ENCODE data around the gene SLC25A26. TPM values are rescaled to one million over a fixed set of nuclear protein-coding genes. Genes with fewer than 3 reads are reported as not detected.
A peak's percentile ranks its signal among the peaks of the same experiment; 100 is the strongest.

Gene SLC25A26, protein sequence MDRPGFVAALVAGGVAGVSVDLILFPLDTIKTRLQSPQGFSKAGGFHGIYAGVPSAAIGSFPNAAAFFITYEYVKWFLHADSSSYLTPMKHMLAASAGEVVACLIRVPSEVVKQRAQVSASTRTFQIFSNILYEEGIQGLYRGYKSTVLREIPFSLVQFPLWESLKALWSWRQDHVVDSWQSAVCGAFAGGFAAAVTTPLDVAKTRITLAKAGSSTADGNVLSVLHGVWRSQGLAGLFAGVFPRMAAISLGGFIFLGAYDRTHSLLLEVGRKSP
- 10 to 100 TPM; 27.1 to 32.6 TPM for total RNA-seq

DNA sequence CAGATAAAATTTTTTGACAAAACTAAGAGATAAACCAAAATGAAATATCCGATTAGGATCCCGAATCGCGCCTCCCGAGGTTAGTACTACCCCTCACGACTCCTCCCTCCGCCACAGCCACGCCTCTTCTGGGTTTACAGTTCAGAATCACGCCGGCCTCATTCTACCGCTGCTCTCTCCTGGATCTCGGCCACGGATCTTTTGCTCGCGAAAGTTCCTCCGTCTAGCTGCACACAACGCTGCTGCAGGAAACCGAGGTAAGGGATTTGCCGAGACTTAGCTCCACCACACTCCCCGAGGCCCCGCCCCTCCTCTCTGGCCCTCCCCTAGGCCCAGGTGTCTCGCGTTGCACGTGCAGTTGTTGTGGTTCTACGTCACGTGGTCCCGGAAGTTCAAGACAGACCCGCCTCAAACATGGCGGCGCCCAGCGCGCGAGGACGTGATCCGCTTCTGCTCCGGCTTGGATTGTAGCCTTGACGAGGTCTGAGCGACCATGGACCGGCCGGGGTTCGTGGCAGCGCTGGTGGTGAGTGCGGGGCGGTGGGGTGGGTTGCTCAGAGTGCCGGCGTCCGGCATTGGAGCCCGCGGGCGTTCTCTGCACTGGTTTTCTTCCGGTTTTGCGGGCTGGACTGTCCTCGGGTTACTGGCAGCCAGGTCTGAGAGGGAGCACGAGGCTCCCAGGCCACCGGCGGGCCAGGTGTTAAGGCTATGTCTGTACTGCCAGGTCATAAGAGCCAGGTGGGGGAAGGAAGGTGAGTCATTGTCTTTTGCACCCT is at the start of gene SLC25A26:
Gene SLC25A26 (plus strand): TSS at position 400 of the 776 bp plus-strand sequence. CDS start 94 bp downstream, at position 494.
- Mint-ChIP-seq H3K36me3 (ENCODE audit: low read depth) (peaks cover 53% of the 10 kb centered on the region), H3K4me3 (peak within 1 kb of the TSS; percentile 98), H3K27ac (peak within 1 kb of the TSS; percentile 89), H3K27me3 (no peaks in the 10 kb centered on the region), H3K9me3 (no peaks in the 10 kb centered on the region), H3K4me1 (peaks cover 34% of the 10 kb centered on the region)
- ATAC-seq (replicated peaks): peak; percentile 95

DNA sequence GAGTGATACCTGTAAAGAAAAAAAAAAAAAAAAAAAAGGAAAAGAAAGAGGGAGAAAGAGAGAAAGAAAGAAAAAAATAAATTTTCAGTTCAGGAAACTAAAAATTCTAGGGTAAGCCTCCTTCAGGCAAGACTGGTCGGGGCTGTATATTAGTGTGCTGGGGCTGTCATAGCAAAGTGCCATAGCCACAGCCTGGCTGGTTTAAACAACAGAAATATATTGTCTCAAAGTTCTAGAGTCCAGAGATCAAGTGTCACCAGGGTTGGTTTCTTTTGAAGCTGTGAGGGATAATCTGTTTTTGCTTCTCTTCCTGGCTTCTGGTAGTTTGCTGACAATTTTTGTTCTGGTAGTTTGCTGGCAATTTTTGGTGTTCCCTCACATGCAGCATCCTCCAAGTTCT is 48.4 kb upstream of the SLC25A26 start:
- Mint-ChIP-seq H3K9me3 (no peaks in the 10 kb centered on the region), H3K4me3 (no peak overlapping the region), H3K36me3 (ENCODE audit: low read depth) (no peaks in the 10 kb centered on the region), H3K4me1 (no peaks in the 10 kb centered on the region), H3K27me3 (peaks cover 17% of the 10 kb centered on the region), H3K27ac (no peak overlapping the region)
- ATAC-seq (replicated peaks): no peak

DNA sequence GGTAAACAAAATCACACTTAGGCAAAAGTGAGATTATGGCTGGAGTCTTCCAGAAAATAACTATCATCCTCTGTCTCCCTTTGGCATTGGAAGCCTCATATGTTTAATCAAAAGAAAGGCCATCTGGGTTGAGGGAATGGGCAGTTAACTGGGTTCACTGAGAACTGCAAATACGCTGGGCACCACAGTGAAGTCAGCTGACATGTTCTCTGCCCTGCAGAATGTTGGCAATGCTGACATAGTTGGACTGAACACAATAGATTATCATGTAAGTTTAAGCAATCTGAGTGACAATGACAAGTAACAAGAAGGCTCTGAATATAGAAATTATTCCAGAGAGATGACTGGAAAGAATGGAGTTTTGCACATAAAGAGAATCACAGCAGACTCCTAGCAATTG is 43.8 kb upstream of the SLC25A26 start:
- H3K27ac Mint-ChIP-seq: no peak overlapping the region

DNA sequence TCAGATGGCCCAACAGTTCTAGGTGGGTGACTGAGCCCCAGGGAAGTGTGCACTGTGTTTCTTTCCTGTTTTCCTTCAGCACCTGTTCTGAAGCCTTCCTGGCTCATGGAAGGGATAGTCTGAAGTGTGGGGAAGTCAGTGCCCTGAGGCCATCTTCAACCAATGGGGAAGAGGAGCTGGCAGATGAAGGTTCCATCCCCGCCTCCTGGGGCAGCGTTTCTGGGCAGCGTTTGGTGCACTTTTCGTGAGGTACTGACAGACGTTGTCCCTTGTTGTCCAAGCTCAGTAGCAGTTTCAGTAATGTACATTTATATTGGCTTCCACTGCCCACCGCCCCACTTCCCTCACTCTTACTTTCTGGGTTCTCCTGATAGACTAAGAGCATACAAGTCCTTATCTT is 42.6 kb upstream of the SLC25A26 start:
- Mint-ChIP-seq H3K36me3 (ENCODE audit: low read depth) (no peaks in the 10 kb centered on the region), H3K27ac (no peak overlapping the region), H3K4me3 (no peak overlapping the region), H3K4me1 (no peaks in the 10 kb centered on the region), H3K27me3 (peaks cover 7% of the 10 kb centered on the region), H3K9me3 (no peaks in the 10 kb centered on the region)
- no peak for ATAC-seq (replicated peaks)

More for the DNA sequence above, 43.8 kb upstream of the SLC25A26 start:
- no peak for ATAC-seq (replicated peaks)
- Mint-ChIP-seq H3K9me3 (no peaks in the 10 kb centered on the region), H3K4me3 (no peak overlapping the region), H3K4me1 (no peaks in the 10 kb centered on the region), H3K36me3 (ENCODE audit: low read depth) (no peaks in the 10 kb centered on the region), H3K27me3 (peaks cover 11% of the 10 kb centered on the region)

DNA sequence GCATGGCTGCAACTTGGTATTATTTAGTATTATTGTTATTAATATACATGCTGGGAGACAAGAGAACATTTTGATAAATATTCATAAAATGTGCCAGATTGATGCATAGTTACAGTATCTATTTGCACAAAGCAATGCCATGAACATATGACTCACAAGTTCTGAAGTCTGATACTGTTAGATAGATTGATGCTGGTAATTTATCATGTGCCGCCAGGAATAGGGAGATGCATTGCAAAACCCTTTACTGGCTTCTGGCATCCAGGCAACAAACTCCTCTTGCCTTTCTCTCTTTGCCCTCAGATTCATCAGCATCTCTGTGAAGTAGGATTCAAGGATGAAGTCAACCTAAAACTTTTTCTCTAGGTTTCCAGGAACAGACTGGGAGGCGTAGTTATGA is 41.0 kb upstream of the SLC25A26 start:
- H3K4me3 Mint-ChIP-seq: no peak overlapping the region
- H3K36me3 Mint-ChIP-seq (ENCODE audit: low read depth): no peaks in the 10 kb centered on the region
- H3K4me1 Mint-ChIP-seq: no peaks in the 10 kb centered on the region
- no peak for ATAC-seq (replicated peaks)
- H3K27ac Mint-ChIP-seq: no peak overlapping the region
- peaks cover 4% of the 10 kb centered on the region for H3K27me3 Mint-ChIP-seq
- H3K9me3 Mint-ChIP-seq: no peaks in the 10 kb centered on the region

DNA sequence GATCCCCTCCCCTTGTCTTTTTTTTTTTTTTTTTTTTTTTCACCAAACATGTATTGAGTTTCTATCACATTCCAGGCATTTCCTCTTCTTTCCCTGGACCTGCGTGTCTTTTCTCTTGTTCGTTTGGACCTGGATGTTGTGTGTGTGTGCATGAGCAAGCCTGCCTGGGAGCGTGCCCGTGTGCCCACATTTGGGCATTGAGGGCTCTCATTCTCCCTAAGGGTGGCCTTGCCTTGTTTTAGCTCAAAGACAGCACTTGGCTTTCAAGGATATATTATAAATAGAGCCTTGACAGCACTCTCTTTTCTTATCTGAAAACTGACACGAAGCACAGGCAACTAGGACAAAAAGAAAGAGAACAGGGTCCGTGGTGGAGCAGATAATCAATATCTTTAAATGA is 39.0 kb upstream of the SLC25A26 start:
- ATAC-seq (replicated peaks): no peak
- no peak overlapping the region for H3K4me3 Mint-ChIP-seq
- peaks cover 5% of the 10 kb centered on the region for H3K4me1 Mint-ChIP-seq
- H3K27me3 Mint-ChIP-seq: peaks cover under 1% of the 10 kb centered on the region
- H3K27ac Mint-ChIP-seq: no peak overlapping the region
- no peaks in the 10 kb centered on the region for H3K36me3 Mint-ChIP-seq (ENCODE audit: low read depth)
- peaks cover 5% of the 10 kb centered on the region for H3K9me3 Mint-ChIP-seq

DNA sequence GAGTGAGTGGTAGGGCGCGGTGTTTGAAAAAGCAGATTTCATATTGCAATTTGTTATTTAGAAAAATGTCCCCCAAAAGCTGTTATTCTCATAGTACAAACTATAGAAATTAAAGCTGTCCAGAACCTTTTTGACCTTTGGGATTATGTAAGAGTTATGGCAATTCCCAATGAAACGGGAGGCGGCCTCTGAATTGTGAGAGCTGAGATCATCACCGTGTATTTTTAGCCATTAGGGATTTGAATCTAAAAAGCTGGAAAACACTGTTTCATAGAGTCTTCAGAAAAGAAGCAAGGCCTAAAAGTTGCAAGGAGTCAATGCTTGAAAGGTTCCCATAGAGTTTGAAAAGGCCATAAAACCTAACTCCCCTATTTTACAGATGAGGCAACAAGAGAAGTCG is 38.6 kb upstream of the SLC25A26 start:
- peaks cover 5% of the 10 kb centered on the region for H3K4me1 Mint-ChIP-seq
- no peaks in the 10 kb centered on the region for H3K27me3 Mint-ChIP-seq
- H3K27ac Mint-ChIP-seq: no peak overlapping the region
- no peak overlapping the region for H3K4me3 Mint-ChIP-seq
- no peaks in the 10 kb centered on the region for H3K36me3 Mint-ChIP-seq (ENCODE audit: low read depth)
- no peak for ATAC-seq (replicated peaks)
- peaks cover 7% of the 10 kb centered on the region for H3K9me3 Mint-ChIP-seq

DNA sequence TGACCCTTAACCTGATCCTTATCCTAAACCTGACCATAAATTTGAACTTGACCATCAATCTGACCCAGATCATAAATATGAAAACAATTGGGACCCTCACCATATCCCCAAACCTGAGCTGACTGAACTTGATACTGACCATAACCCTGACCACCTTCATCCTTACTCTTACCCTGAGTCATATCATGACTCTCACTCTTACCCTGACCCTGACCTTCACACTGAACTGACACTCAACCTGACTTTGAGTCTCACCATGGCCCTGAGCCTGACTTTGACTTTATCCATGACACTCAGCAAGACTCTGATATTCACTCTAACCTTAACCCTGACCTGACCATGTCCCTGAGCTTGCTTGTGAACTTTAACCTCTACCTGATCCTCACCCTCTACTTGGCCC is 34.3 kb upstream of the SLC25A26 start:
- H3K36me3 Mint-ChIP-seq (ENCODE audit: low read depth): no peaks in the 10 kb centered on the region
- no peak for ATAC-seq (replicated peaks)
- no peak overlapping the region for H3K27ac Mint-ChIP-seq
- H3K27me3 Mint-ChIP-seq: peaks cover 7% of the 10 kb centered on the region
- H3K9me3 Mint-ChIP-seq: peaks cover 8% of the 10 kb centered on the region
- peaks cover 5% of the 10 kb centered on the region for H3K4me1 Mint-ChIP-seq
- H3K4me3 Mint-ChIP-seq: no peak overlapping the region

DNA sequence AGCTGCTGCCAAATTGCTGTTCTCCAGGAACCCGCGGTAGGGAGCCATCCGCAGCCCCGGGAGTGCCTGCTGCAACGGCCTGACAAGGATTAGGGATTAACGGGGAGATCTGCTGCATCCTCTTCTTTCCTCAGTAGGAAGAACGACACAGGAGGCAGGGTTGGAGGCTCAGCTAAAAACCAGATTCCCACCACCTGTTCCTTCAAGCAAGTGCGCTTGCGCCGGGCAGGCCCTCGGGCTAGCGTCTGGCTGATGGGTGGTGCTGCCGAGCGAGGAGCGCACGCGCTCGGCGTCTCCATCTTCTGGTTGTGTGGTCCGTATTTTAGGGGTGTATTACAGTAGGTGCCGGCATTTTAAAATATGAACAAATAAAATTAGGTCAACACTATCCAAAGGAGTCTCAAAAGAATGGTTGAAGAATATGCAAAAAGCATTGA is 25.4 kb upstream of the SLC25A26 start:
- Mint-ChIP-seq H3K9me3 (no peaks in the 10 kb centered on the region), H3K4me3 (no peak overlapping the region)

DNA sequence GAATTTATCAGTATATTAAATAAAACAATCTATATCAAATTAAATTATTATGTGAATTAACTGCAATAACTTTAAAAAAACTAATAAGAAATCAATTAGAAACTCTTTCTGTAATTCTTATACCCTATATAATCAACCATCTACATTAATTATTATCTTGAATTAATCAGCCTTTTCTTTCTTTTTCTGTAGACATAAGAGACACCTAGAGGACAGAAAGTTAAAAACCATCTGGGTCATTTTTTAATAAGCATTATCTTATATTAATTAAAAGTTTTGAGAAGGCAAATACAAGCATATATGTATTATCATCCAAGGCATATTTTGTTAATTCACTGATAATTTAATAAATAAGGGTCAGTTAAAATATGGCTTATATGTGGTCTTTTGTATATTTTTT is 24.2 kb upstream of the SLC25A26 start:
- Mint-ChIP-seq H3K27me3 (peaks cover 35% of the 10 kb centered on the region), H3K9me3 (no peaks in the 10 kb centered on the region), H3K4me1 (no peaks in the 10 kb centered on the region), H3K36me3 (ENCODE audit: low read depth) (no peaks in the 10 kb centered on the region), H3K4me3 (no peak overlapping the region), H3K27ac (no peak overlapping the region)
- ATAC-seq (replicated peaks): no peak

More for the DNA sequence above, 25.4 kb upstream of the SLC25A26 start:
- no peaks in the 10 kb centered on the region for H3K36me3 Mint-ChIP-seq (ENCODE audit: low read depth)
- H3K4me1 Mint-ChIP-seq: no peaks in the 10 kb centered on the region
- no peak overlapping the region for H3K27ac Mint-ChIP-seq
- ATAC-seq (replicated peaks): no peak
- peaks cover 35% of the 10 kb centered on the region for H3K27me3 Mint-ChIP-seq

DNA sequence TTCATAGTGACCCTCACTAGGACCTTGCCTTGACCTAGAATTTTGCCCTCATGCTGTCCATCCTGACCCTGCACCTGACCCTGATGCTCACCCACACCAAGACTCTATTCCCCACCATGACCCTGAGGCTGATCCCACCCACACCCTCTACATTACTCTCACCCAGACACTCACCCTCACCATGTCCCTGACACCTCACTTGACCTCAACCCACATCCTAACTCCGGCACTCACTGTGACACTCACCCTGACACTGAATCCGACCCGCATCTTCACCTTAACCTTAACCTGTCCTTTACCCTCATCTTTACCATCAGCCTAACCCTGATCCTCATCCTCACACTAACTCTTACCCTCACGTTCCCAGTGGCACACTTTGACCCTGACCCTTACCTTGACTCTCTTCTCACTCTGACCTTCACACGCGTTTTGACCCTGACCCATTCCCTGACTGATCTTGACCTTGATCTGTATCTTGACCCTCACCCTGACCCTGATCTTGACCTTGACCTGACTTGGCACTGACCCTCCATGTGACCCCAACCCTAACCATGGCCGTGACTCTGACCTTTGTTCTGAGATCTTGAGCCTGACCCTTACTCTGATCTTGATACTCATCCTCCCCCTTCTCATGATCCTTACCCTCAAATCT is 22.2 kb upstream of the SLC25A26 start:
- no peak overlapping the region for H3K4me3 Mint-ChIP-seq
- no peaks in the 10 kb centered on the region for H3K4me1 Mint-ChIP-seq
- H3K36me3 Mint-ChIP-seq (ENCODE audit: low read depth): no peaks in the 10 kb centered on the region
- peaks cover 35% of the 10 kb centered on the region for H3K27me3 Mint-ChIP-seq
- no peaks in the 10 kb centered on the region for H3K9me3 Mint-ChIP-seq
- no peak overlapping the region for H3K27ac Mint-ChIP-seq
- peak; percentile 29 for ATAC-seq (replicated peaks)

DNA sequence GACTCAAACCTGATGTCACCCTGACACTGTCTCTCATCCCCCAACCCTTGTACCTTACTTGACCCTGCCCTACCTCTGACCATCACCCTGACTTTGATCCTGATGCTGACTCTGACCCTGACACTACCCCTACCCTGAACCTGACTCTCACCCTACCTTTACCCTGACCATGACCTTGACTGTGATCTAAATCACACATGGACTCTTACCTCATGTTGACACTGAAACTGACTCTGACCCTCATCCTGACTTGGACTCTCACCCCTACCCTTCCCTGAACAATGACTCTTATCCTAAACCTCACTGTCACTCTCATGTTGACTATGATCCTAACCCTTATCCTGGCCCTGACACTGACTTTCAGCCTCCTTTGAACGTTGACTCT is 21.7 kb upstream of the SLC25A26 start:
- Mint-ChIP-seq H3K4me1 (no peaks in the 10 kb centered on the region), H3K27me3 (peaks cover 35% of the 10 kb centered on the region), H3K9me3 (no peaks in the 10 kb centered on the region), H3K36me3 (ENCODE audit: low read depth) (no peaks in the 10 kb centered on the region), H3K27ac (no peak overlapping the region), H3K4me3 (no peak overlapping the region)
- peak; percentile 24 for ATAC-seq (replicated peaks)

DNA sequence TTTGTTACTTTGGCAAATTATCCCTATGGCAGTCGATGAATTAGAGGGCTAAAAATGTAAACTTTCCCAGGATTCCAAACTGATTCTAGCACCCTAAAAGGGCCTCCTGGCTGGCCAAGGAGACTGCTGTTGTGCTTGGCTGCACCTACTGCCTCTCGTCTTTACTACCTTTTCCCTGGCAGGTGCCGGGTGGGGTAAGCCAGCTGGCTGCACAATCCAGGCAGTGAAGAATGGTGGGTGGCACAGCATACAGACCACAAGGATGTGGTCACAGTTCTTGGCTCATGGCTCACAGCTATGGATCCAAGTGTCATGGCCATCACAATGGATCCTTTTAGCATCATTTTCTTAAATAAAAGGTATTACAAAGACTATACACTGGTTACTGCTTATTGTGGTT is 20.7 kb upstream of the SLC25A26 start:
- H3K4me1 Mint-ChIP-seq: no peaks in the 10 kb centered on the region
- ATAC-seq (replicated peaks): no peak

DNA sequence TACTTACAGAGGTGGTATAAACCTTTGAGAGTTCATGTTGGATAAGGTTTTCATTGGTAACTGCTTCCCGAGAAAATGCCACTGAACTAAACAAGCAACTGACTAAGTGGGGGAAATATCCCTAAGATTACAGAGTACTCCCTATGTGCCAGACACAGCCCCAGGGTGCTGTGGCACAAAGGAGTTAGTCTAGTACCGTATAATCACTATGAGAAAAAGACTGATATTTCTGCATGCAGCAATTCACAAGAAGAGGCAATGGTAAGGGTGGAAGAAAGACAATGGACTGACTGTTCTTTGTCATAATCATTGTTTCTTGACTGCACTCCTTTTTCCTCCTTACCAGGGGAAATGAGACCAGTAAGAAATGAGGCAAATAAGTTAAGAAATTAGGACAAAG is 20.0 kb upstream of the SLC25A26 start:
- H3K9me3 Mint-ChIP-seq: no peaks in the 10 kb centered on the region
- H3K27ac Mint-ChIP-seq: no peak overlapping the region
- H3K27me3 Mint-ChIP-seq: peaks cover 28% of the 10 kb centered on the region
- ATAC-seq (replicated peaks): no peak
- no peaks in the 10 kb centered on the region for H3K36me3 Mint-ChIP-seq (ENCODE audit: low read depth)
- no peak overlapping the region for H3K4me3 Mint-ChIP-seq
- no peaks in the 10 kb centered on the region for H3K4me1 Mint-ChIP-seq

More for the DNA sequence above, 20.7 kb upstream of the SLC25A26 start:
- Mint-ChIP-seq H3K9me3 (no peaks in the 10 kb centered on the region), H3K36me3 (ENCODE audit: low read depth) (no peaks in the 10 kb centered on the region), H3K27me3 (peaks cover 33% of the 10 kb centered on the region), H3K27ac (no peak overlapping the region), H3K4me3 (no peak overlapping the region)

DNA sequence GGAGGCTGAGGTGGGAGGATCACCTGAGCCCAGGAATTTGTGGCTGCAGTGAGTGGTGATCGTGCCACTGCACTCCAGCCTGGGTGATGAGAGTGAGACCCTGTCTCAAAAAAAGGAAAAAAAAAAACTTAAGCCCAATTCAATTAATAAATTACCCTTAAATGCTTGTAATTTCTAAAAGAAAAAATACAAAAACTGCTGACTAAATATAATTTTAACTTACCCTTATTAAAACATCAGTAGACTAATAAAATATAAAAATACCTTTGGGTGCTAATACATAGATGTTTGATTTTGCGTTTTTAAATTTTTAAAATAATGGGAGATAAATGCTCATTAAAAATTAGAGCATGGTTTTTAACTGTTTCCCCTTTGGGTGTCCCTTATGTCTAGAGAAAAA is 17.5 kb upstream of the SLC25A26 start:
- H3K4me3 Mint-ChIP-seq: no peak overlapping the region
- no peaks in the 10 kb centered on the region for H3K36me3 Mint-ChIP-seq (ENCODE audit: low read depth)
- H3K9me3 Mint-ChIP-seq: no peaks in the 10 kb centered on the region
- H3K4me1 Mint-ChIP-seq: no peaks in the 10 kb centered on the region
- ATAC-seq (replicated peaks): no peak
- no peak overlapping the region for H3K27ac Mint-ChIP-seq
- peaks cover 15% of the 10 kb centered on the region for H3K27me3 Mint-ChIP-seq

Measured in activated T-helper 17 cell treated with anti-CD3 and anti-CD28 coated beads, Interleukin-2, amount 50 U/mL, for 72 hours (primary cell).